Endodermal cell (in vitro differentiated cells): ENCODE measurements around the gene KDM5A. TPM values are rescaled to one million over a fixed set of nuclear protein-coding genes. Genes with fewer than 3 reads are reported as not detected.
A peak's percentile ranks its signal among the peaks of the same experiment; 100 is the strongest.

Source experiments
- DNase-seq: peaks from one replicate; pipeline ENCODE4 v3.0.0-alpha.2; 2017
- H3K27ac ChIP-seq: 2 replicates; pipeline ENCODE4 v1.5.1; 2013; ENCODE audit warnings: mild to moderate bottlenecking, low read depth, low read length, moderate library complexity
- H3K27me3 ChIP-seq: 2 replicates; pipeline ENCODE4 v1.6.1; 2013; ENCODE audit warnings: mild to moderate bottlenecking, low read length, moderate library complexity; ENCODE audit not compliant: insufficient read depth, control insufficient read depth, poor library complexity, severe bottlenecking
- H3K36me3 ChIP-seq: 2 replicates; pipeline ENCODE4 v1.7.0; 2013; ENCODE audit warnings: mild to moderate bottlenecking, low read length, moderate library complexity; ENCODE audit not compliant: control insufficient read depth, insufficient read depth
- H3K4me1 ChIP-seq: one replicate; pipeline ENCODE4 v1.7.0; 2013; ENCODE audit warnings: low read length; ENCODE audit not compliant: control insufficient read depth, insufficient read depth
- H3K4me3 ChIP-seq: 2 replicates; pipeline ENCODE4 v1.5.1; 2013; ENCODE audit warnings: mild to moderate bottlenecking, low read length, moderate library complexity
- H3K9ac ChIP-seq: 2 replicates; pipeline ENCODE4 v1.6.1; 2013; ENCODE audit warnings: mild to moderate bottlenecking, low read length, moderate library complexity; ENCODE audit not compliant: poor library complexity, severe bottlenecking; ENCODE audit errors: extremely low read depth
- H3K9me3 ChIP-seq: 2 replicates; pipeline ENCODE4 v1.6.1; 2013; ENCODE audit warnings: mild to moderate bottlenecking, low read length, moderate library complexity; ENCODE audit not compliant: control insufficient read depth
- H3K27ac Mint-ChIP-seq: 2 replicates; pipeline ENCODE4 v1.8.0; 2020; ENCODE audit warnings: mixed read lengths
- H3K27me3 Mint-ChIP-seq: 2 replicates; pipeline ENCODE4 v1.8.0; 2021; ENCODE audit warnings: mild to moderate bottlenecking, mixed read lengths; ENCODE audit not compliant: insufficient read depth
- H3K36me3 Mint-ChIP-seq: 2 replicates; pipeline ENCODE4 v1.8.0; 2020; ENCODE audit warnings: low read depth, mixed read lengths
- H3K4me1 Mint-ChIP-seq: 2 replicates; pipeline ENCODE4 v1.8.0; 2020; ENCODE audit warnings: mixed read lengths
- H3K4me3 Mint-ChIP-seq: 2 replicates; pipeline ENCODE4 v1.8.0; 2020; ENCODE audit warnings: mild to moderate bottlenecking, moderate library complexity, mixed read lengths
- H3K9me3 Mint-ChIP-seq: 2 replicates; pipeline ENCODE4 v1.8.0; 2020; ENCODE audit warnings: mild to moderate bottlenecking, mixed read lengths
- WGBS, 2 experiments: methylation state at CpG; one replicate each; pipeline versions ENCODE4 v1.1.5 to v1.1.7; 2013; ENCODE audit warnings: missing lambda C conversion rate in 2 of 2, mixed read lengths in 1 of 2; ENCODE audit not compliant: insufficient coverage in 1 of 2, insufficient read length in 1 of 2; 5-methylcytosine and 5-hydroxymethylcytosine counted together
- total RNA-seq, 2 donors: library from RNA; stranded (reverse); fragmentation: NEBNext Ultra II Directional in 1 of 2; extraction: Animal tissue kit (Norgen Biotek cat#: 25700) in 1 of 2; gene quantifications; 2 replicates in 1 of 2; 3 replicates in 1 of 2; pipeline ENCODE4 v1.2.1, GENCODE V29; 2021
- TF ChIP-seq, protein P1 (sequence below): fragments of 200-600 bp; sonication (generic); conservative IDR thresholded peaks from 2 replicates; pipeline ENCODE4 v1.5.0; 2021; ENCODE audit warnings: antibody characterized with exemption, mild to moderate bottlenecking

The KDM5A gene
- total RNA-seq, 2 donors from 2014 or later: 59.9 to 157 TPM

DNA sequence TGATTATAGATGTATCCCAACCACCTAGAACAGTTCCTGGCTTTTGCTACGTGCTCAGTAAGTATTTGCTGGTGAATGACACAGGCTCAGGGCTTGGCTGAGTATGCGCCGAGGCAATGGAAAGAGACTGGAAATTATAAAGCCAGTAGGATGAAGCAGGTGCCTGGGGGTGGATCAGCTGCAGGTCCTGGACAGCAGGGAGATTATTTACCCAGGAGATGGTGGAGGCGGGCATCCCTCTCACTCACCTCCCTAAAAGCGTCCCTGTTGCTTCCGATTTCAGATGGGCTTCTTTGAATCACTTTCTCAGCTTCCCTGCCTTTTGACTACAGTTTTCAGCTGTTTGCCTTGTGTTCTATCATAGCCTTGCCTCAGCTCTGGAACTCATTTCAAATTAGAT, 132.9 kb downstream of the KDM5A start:
- no peak overlapping the region for H3K9ac ChIP-seq
- WGBS, 2 experiments: 97 to 98% methylated on average over 6 of the region's 6 CpGs
- H3K27ac ChIP-seq: no peak overlapping the region
- no peak for DNase-seq
- peaks cover 28% of the 10 kb centered on the region for H3K27me3 ChIP-seq
- Mint-ChIP-seq H3K36me3 (no peaks in the 10 kb centered on the region), H3K27me3 (peaks cover 45% of the 10 kb centered on the region), H3K4me1 (peaks cover 58% of the 10 kb centered on the region), H3K9me3 (no peaks in the 10 kb centered on the region), H3K4me3 (no peak overlapping the region), H3K27ac (no peak overlapping the region)
- no peaks in the 10 kb centered on the region for H3K9me3 ChIP-seq
- no peak overlapping the region for H3K4me3 ChIP-seq
- TF ChIP-seq, protein P1, sequence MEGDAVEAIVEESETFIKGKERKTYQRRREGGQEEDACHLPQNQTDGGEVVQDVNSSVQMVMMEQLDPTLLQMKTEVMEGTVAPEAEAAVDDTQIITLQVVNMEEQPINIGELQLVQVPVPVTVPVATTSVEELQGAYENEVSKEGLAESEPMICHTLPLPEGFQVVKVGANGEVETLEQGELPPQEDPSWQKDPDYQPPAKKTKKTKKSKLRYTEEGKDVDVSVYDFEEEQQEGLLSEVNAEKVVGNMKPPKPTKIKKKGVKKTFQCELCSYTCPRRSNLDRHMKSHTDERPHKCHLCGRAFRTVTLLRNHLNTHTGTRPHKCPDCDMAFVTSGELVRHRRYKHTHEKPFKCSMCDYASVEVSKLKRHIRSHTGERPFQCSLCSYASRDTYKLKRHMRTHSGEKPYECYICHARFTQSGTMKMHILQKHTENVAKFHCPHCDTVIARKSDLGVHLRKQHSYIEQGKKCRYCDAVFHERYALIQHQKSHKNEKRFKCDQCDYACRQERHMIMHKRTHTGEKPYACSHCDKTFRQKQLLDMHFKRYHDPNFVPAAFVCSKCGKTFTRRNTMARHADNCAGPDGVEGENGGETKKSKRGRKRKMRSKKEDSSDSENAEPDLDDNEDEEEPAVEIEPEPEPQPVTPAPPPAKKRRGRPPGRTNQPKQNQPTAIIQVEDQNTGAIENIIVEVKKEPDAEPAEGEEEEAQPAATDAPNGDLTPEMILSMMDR: no peak
- peaks cover 13% of the 10 kb centered on the region for H3K4me1 ChIP-seq
- no peaks in the 10 kb centered on the region for H3K36me3 ChIP-seq

DNA sequence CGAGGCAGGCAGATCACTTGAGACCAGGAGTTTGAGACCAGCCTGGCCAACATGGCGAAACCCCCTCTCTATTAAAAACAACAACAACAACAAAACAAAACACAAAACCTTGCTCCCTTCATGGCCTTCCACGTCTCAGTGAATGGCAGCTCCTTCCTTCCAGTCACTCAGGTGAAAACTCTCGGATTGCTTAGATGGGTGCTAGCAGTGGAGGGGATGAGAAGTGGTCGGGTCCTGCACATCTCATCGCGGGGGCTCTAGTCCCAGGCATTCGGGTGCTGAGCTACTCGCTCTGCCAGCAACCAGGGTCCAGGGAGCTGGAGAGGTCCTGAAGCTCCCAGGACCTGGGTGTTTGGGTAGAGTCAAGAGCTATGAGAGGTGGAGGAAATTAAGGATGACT, 134.2 kb downstream of the KDM5A start:
- 85 to 100% methylated on average over 1 to 9 of the region's 9 CpGs for WGBS, 2 experiments
- H3K4me3 ChIP-seq: no peak overlapping the region
- H3K9ac ChIP-seq: no peak overlapping the region
- TF ChIP-seq, protein P1: no peak
- no peak for DNase-seq
- H3K4me1 ChIP-seq: peaks cover 13% of the 10 kb centered on the region
- peaks cover 23% of the 10 kb centered on the region for H3K27me3 ChIP-seq
- Mint-ChIP-seq H3K27me3 (peaks cover 41% of the 10 kb centered on the region), H3K4me3 (no peak overlapping the region), H3K4me1 (peaks cover 58% of the 10 kb centered on the region), H3K9me3 (no peaks in the 10 kb centered on the region), H3K27ac (no peak overlapping the region), H3K36me3 (no peaks in the 10 kb centered on the region)
- no peak overlapping the region for H3K27ac ChIP-seq
- no peaks in the 10 kb centered on the region for H3K36me3 ChIP-seq
- H3K9me3 ChIP-seq: no peaks in the 10 kb centered on the region

DNA sequence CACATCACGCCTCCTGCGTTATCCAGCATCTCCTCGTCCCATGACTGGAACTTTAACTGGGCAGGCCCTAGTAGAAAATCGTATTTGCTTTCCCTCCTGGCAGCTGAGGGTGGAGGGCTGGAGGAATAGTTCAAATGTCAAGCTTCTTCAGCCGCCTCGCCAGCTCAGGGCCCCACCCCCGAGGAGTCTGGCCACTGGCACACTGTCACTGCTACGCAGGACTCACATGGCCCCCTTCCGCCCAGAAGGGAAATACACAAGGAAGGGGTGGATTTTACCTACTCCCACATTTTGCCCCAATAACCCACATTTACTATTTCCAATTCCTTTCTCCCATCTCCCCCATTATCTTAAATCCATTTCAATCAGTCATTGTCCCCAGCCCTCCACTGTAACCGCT, 135.1 kb downstream of the KDM5A start:
- WGBS, 2 experiments: 63 to 79% methylated on average over 2 to 10 of the region's 10 CpGs
- peak; percentile 73 for DNase-seq
- Histone ChIP-seq H3K27me3 (peaks cover 16% of the 10 kb centered on the region), H3K27ac (no peak overlapping the region), H3K9me3 (peaks cover under 1% of the 10 kb centered on the region), H3K9ac (no peak overlapping the region), H3K36me3 (no peaks in the 10 kb centered on the region), H3K4me1 (peaks cover 13% of the 10 kb centered on the region), H3K4me3 (peak overlapping the region; percentile 13)
- H3K36me3 Mint-ChIP-seq: no peaks in the 10 kb centered on the region
- no peak overlapping the region for H3K27ac Mint-ChIP-seq
- H3K9me3 Mint-ChIP-seq: peaks cover under 1% of the 10 kb centered on the region
- TF ChIP-seq, protein P1: peak; percentile 64
- peak overlapping the region; percentile 3 for H3K4me3 Mint-ChIP-seq
- peaks cover 58% of the 10 kb centered on the region for H3K4me1 Mint-ChIP-seq
- peaks cover 41% of the 10 kb centered on the region for H3K27me3 Mint-ChIP-seq
